Endodermal cell (in vitro differentiated cells): ENCODE data around the gene CLTCL1. TPM values are rescaled to one million over a fixed set of nuclear protein-coding genes. Genes with fewer than 3 reads are reported as not detected.
A peak's percentile ranks its signal among the peaks of the same experiment; 100 is the strongest.

Experiments used
- DNase-seq: peaks from one replicate; pipeline ENCODE4 v3.0.0-alpha.2; 2017
- H3K27ac ChIP-seq: 2 replicates; pipeline ENCODE4 v1.5.1; 2013; ENCODE audit warnings: mild to moderate bottlenecking, low read depth, low read length, moderate library complexity
- H3K27me3 ChIP-seq: 2 replicates; pipeline ENCODE4 v1.6.1; 2013; ENCODE audit warnings: mild to moderate bottlenecking, low read length, moderate library complexity; ENCODE audit not compliant: insufficient read depth, control insufficient read depth, poor library complexity, severe bottlenecking
- H3K36me3 ChIP-seq: 2 replicates; pipeline ENCODE4 v1.7.0; 2013; ENCODE audit warnings: mild to moderate bottlenecking, low read length, moderate library complexity; ENCODE audit not compliant: control insufficient read depth, insufficient read depth
- H3K4me1 ChIP-seq: one replicate; pipeline ENCODE4 v1.7.0; 2013; ENCODE audit warnings: low read length; ENCODE audit not compliant: control insufficient read depth, insufficient read depth
- H3K4me3 ChIP-seq: 2 replicates; pipeline ENCODE4 v1.5.1; 2013; ENCODE audit warnings: mild to moderate bottlenecking, low read length, moderate library complexity
- H3K9ac ChIP-seq: 2 replicates; pipeline ENCODE4 v1.6.1; 2013; ENCODE audit warnings: mild to moderate bottlenecking, low read length, moderate library complexity; ENCODE audit not compliant: poor library complexity, severe bottlenecking; ENCODE audit errors: extremely low read depth
- H3K9me3 ChIP-seq: 2 replicates; pipeline ENCODE4 v1.6.1; 2013; ENCODE audit warnings: mild to moderate bottlenecking, low read length, moderate library complexity; ENCODE audit not compliant: control insufficient read depth
- H3K27ac Mint-ChIP-seq: 2 replicates; pipeline ENCODE4 v1.8.0; 2020; ENCODE audit warnings: mixed read lengths
- H3K27me3 Mint-ChIP-seq: 2 replicates; pipeline ENCODE4 v1.8.0; 2021; ENCODE audit warnings: mild to moderate bottlenecking, mixed read lengths; ENCODE audit not compliant: insufficient read depth
- H3K36me3 Mint-ChIP-seq: 2 replicates; pipeline ENCODE4 v1.8.0; 2020; ENCODE audit warnings: low read depth, mixed read lengths
- H3K4me1 Mint-ChIP-seq: 2 replicates; pipeline ENCODE4 v1.8.0; 2020; ENCODE audit warnings: mixed read lengths
- H3K4me3 Mint-ChIP-seq: 2 replicates; pipeline ENCODE4 v1.8.0; 2020; ENCODE audit warnings: mild to moderate bottlenecking, moderate library complexity, mixed read lengths
- H3K9me3 Mint-ChIP-seq: 2 replicates; pipeline ENCODE4 v1.8.0; 2020; ENCODE audit warnings: mild to moderate bottlenecking, mixed read lengths
- WGBS, 2 experiments: methylation state at CpG; one replicate each; pipeline versions ENCODE4 v1.1.5 to v1.1.7; 2013; ENCODE audit warnings: missing lambda C conversion rate in 2 of 2, mixed read lengths in 1 of 2; ENCODE audit not compliant: insufficient coverage in 1 of 2, insufficient read length in 1 of 2; 5-methylcytosine and 5-hydroxymethylcytosine counted together
- total RNA-seq, 2 donors: library from RNA; stranded (reverse); fragmentation: NEBNext Ultra II Directional in 1 of 2; extraction: Animal tissue kit (Norgen Biotek cat#: 25700) in 1 of 2; gene quantifications; 2 replicates in 1 of 2; 3 replicates in 1 of 2; pipeline ENCODE4 v1.2.1, GENCODE V29; 2021
- TF ChIP-seq, protein P1 (sequence below): fragments of 200-600 bp; sonication (generic); conservative IDR thresholded peaks from 2 replicates; pipeline ENCODE4 v1.5.0; 2021; ENCODE audit warnings: antibody characterized with exemption, mild to moderate bottlenecking

CLTCL1 gene
- total RNA-seq, 2 donors from 2014 or later, result 11.8 to 14.4 TPM

DNA sequence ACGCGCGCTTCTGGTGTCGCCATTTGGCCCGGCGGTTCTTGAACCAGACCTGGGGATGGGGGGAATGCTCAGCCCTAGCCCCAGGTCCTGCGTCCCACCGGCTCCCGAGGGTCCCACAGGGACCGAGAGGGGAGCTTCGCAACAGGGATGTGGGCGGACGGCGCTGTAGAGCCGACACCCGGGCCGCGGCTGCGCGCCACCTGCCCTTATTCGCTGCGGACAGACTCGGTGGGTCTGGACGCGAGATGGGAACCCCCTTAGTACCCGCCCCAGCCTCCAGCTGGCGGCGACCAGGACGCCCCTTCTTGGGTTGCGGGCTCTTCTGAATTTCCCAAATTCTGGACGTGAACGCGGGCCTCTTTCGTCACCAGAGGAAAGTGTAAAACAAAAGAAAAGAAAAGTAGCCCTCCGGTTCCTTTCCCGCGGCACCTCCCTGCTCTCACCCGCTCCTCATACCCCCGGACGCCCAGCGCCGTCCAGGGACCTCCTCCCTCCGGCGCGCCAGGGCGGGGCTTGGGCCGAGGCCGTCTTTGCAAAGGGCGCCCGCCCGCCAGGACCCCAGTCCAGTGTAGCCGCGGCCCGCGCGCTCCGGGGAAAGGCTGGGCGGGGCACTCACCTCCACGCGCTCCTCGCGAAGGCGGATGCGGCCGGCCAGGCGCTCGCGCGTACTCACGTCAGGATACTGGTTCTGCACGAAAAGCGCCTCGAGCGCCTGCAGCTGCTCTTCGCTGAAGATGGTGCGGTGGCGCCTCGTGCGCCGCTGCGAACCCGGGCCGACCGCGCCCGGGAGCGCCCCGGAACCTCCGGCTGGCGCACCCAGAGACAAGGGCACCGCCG, 142.3 kb downstream of the CLTCL1 start:
- peaks cover 12% of the 10 kb centered on the region for H3K9me3 Mint-ChIP-seq
- Histone ChIP-seq H3K36me3 (no peaks in the 10 kb centered on the region), H3K9me3 (peaks cover 8% of the 10 kb centered on the region), H3K4me3 (no peak overlapping the region), H3K27me3 (peaks cover 85% of the 10 kb centered on the region), H3K9ac (no peak overlapping the region), H3K4me1 (no peaks in the 10 kb centered on the region), H3K27ac (no peak overlapping the region)
- H3K4me3 Mint-ChIP-seq, result no peak overlapping the region
- peaks cover 3% of the 10 kb centered on the region for H3K4me1 Mint-ChIP-seq
- TF ChIP-seq, protein P1, sequence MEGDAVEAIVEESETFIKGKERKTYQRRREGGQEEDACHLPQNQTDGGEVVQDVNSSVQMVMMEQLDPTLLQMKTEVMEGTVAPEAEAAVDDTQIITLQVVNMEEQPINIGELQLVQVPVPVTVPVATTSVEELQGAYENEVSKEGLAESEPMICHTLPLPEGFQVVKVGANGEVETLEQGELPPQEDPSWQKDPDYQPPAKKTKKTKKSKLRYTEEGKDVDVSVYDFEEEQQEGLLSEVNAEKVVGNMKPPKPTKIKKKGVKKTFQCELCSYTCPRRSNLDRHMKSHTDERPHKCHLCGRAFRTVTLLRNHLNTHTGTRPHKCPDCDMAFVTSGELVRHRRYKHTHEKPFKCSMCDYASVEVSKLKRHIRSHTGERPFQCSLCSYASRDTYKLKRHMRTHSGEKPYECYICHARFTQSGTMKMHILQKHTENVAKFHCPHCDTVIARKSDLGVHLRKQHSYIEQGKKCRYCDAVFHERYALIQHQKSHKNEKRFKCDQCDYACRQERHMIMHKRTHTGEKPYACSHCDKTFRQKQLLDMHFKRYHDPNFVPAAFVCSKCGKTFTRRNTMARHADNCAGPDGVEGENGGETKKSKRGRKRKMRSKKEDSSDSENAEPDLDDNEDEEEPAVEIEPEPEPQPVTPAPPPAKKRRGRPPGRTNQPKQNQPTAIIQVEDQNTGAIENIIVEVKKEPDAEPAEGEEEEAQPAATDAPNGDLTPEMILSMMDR, result no peak
- 12 to 41% methylated on average over 27 to 92 of the region's 92 CpGs for WGBS, 2 experiments
- H3K27ac Mint-ChIP-seq, result no peak overlapping the region
- peaks cover 86% of the 10 kb centered on the region for H3K27me3 Mint-ChIP-seq
- DNase-seq, result peak; percentile 84
- no peaks in the 10 kb centered on the region for H3K36me3 Mint-ChIP-seq

DNA sequence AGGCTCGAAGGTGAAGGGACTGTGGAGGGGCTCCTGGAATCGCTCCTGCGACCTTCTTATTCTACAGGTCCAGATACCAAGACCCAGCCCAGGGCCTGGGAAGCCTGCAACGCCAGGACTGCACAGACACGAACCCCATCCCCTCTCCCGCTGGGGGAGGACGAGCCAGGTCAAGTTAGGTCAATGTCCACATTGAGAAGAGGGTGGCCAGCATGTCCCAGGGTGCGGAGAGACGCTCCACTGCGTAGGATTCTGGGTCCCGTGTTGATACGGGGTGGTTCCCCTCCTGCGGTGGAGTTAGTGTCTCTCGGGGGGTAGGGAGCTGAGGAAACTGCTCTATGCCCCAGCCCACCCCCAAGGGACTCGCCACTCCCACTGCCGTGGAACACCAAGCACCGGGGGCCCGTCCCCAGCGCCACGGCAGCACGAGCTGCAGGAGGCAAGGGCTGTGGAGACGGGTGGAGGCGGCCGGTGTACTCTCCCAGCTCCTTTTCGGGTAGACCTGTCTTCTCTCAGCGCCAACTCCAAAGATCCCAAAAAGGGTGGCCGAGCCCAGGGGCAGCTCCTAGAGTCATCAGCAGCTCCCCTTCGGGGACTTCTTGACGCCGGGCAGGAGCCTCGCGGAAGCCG, 143.0 kb downstream of the CLTCL1 start:
- H3K4me3 ChIP-seq, result no peak overlapping the region

DNA sequence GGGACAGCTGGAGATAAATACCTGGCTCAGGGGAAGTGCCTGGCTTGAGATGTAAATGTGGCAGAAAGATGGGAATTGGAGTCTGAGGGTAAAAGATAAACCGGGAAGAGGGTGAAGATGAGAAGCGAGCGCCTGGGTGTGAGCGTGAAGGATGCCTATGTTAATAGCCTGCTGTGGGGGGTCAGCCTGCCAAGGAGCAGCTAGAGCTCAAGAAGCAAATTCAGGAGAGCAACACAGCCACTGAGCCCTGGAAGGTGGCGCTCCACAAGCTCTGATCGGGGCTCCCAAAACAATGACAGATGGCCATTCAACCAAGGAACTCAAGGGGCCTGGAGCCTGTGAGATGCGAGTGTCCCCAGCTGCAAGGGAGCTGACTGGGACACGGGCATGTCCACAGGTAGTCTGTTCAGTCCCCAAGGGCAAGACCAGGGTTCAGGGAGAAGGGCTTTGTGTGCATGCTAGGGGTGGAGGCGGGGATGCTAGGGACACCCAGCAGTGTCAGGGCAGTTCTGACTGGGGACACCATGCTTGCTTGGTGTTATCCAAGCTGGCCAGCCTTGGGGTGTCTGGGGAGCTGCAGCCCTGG, 144.2 kb downstream of the CLTCL1 start:
- Histone ChIP-seq H3K4me3 (no peak overlapping the region), H3K36me3 (peaks cover 3% of the 10 kb centered on the region), H3K27me3 (peaks cover 65% of the 10 kb centered on the region), H3K27ac (no peak overlapping the region), H3K4me1 (no peaks in the 10 kb centered on the region), H3K9ac (no peak overlapping the region), H3K9me3 (peaks cover 8% of the 10 kb centered on the region)
- TF ChIP-seq, protein P1, result no peak
- H3K4me1 Mint-ChIP-seq, result peaks cover 8% of the 10 kb centered on the region
- H3K27ac Mint-ChIP-seq, result no peak overlapping the region
- WGBS, 2 experiments, result 32 to 34% methylated on average over 7 to 9 of the region's 9 CpGs
- H3K4me3 Mint-ChIP-seq, result no peak overlapping the region
- H3K27me3 Mint-ChIP-seq, result peaks cover 66% of the 10 kb centered on the region
- peaks cover 12% of the 10 kb centered on the region for H3K9me3 Mint-ChIP-seq
- H3K36me3 Mint-ChIP-seq, result peaks cover 1% of the 10 kb centered on the region
- peak; percentile 75 for DNase-seq

More for the DNA sequence above, 143.0 kb downstream of the CLTCL1 start:
- H3K27ac ChIP-seq, result no peak overlapping the region
- H3K27me3 ChIP-seq, result peaks cover 78% of the 10 kb centered on the region
- no peaks in the 10 kb centered on the region for H3K4me1 ChIP-seq
- no peak for DNase-seq
- H3K9me3 ChIP-seq, result peaks cover 8% of the 10 kb centered on the region
- no peak overlapping the region for H3K4me3 Mint-ChIP-seq
- peaks cover 79% of the 10 kb centered on the region for H3K27me3 Mint-ChIP-seq
- 76 to 77% methylated on average over 24 to 33 of the region's 33 CpGs for WGBS, 2 experiments
- no peaks in the 10 kb centered on the region for H3K36me3 ChIP-seq
- H3K9me3 Mint-ChIP-seq, result peaks cover 12% of the 10 kb centered on the region
- no peak overlapping the region for H3K27ac Mint-ChIP-seq
- H3K9ac ChIP-seq, result no peak overlapping the region
- H3K4me1 Mint-ChIP-seq, result peaks cover 8% of the 10 kb centered on the region
- no peaks in the 10 kb centered on the region for H3K36me3 Mint-ChIP-seq
- TF ChIP-seq, protein P1, result no peak
